RWPE2 (cell line): Measurements from ENCODE around the gene PRRC2A.

ENCODE experiments used
- ATAC-seq: fragments of 200-7000 bp; cut with Tn5 transposase; 3 replicates; pipeline ENCODE4 v1.9.1; 2021; ENCODE audit warnings: low read depth
- DNase-seq: peaks from one replicate; pipeline ENCODE4 v3.0.0-alpha.2; 2020; ENCODE audit warnings: low spot score
- H3K27ac ChIP-seq: fragments of 450-650 bp; 2 replicates; pipeline ENCODE4 v1.5.1; 2017; ENCODE audit warnings: mild to moderate bottlenecking; ENCODE audit not compliant: poor library complexity, severe bottlenecking
- H3K27me3 ChIP-seq: fragments of 250-450 bp; sonication (Bioruptor Pico); 2 replicates; pipeline ENCODE4 v1.5.1; 2021; ENCODE audit warnings: mild to moderate bottlenecking, moderate library complexity; ENCODE audit not compliant: insufficient read depth, poor library complexity, severe bottlenecking
- H3K36me3 ChIP-seq: fragments of 250-450 bp; sonication (Bioruptor Pico); 2 replicates; pipeline ENCODE4 v1.5.1; 2020; ENCODE audit warnings: low read depth, mild to moderate bottlenecking, moderate library complexity
- H3K4me1 ChIP-seq: fragments of 250-450 bp; sonication (Bioruptor Pico); 2 replicates; pipeline ENCODE4 v1.5.1; 2021; ENCODE audit warnings: mild to moderate bottlenecking, moderate library complexity; ENCODE audit not compliant: insufficient read depth, poor library complexity, severe bottlenecking
- H3K4me3 ChIP-seq: fragments of 250-450 bp; sonication (Bioruptor Pico); 2 replicates; pipeline ENCODE4 v1.5.1; 2021; ENCODE audit warnings: mild to moderate bottlenecking, moderate library complexity; ENCODE audit not compliant: severe bottlenecking
- H3K9me3 ChIP-seq: fragments of 250-450 bp; sonication (Bioruptor Pico); 2 replicates; pipeline ENCODE4 v1.5.1; 2021; ENCODE audit warnings: mild to moderate bottlenecking, moderate library complexity; ENCODE audit not compliant: severe bottlenecking
- CTCF ChIP-seq: fragments of 450-650 bp; IDR thresholded peaks from one replicate; pipeline ENCODE4 v1.5.1; 2017; ENCODE audit warnings: mild to moderate bottlenecking, moderate library complexity; ENCODE audit not compliant: poor library complexity, severe bottlenecking

The PRRC2A gene

GRCh38 chr6:31614075-31614619, 6.4 kb upstream of the PRRC2A start:
- H3K36me3 ChIP-seq = no peaks in the 10 kb centered on the region

GRCh38 chr6:31614684-31615578, 5.6 kb upstream of the PRRC2A start, which contains the start of gene AIF1:
Gene AIF1, plus strand, starts transcription at chr6:31615234. Its CDS starts 96 bp downstream, at chr6:31615330.
- Histone ChIP-seq H3K4me1 (peaks cover 3% of the 10 kb centered on the region), H3K27ac (no peak within 1 kb of the TSS), H3K27me3 (no peaks in the 10 kb centered on the region), H3K9me3 (no peaks in the 10 kb centered on the region), H3K36me3 (no peaks in the 10 kb centered on the region), H3K4me3 (no peak within 1 kb of the TSS)
- DNase-seq (no peak), ATAC-seq (no peak)
- TF ChIP-seq CTCF = no peak

More at GRCh38 chr6:31614075-31614619, 6.4 kb upstream of the PRRC2A start:
- no peaks in the 10 kb centered on the region for H3K9me3 ChIP-seq
- no peaks in the 10 kb centered on the region for H3K4me1 ChIP-seq
- DNase-seq = no peak
- no peak overlapping the region for H3K27ac ChIP-seq
- TF ChIP-seq CTCF = no peak
- no peak overlapping the region for H3K4me3 ChIP-seq
- ATAC-seq = no peak
- H3K27me3 ChIP-seq = no peaks in the 10 kb centered on the region

- Histone ChIP-seq H3K36me3 (no peaks in the 10 kb centered on the region), H3K27ac (no peak overlapping the region), H3K9me3 (no peaks in the 10 kb centered on the region), H3K27me3 (no peaks in the 10 kb centered on the region), H3K4me1 (peaks cover 3% of the 10 kb centered on the region), H3K4me3 (no peak overlapping the region)
- DNase-seq = no peak
- ATAC-seq = no peak
- no peak for TF ChIP-seq CTCF
These were observed 4.8 kb upstream of the PRRC2A start for GRCh38 chr6:31615748-31616147.

DNA sequence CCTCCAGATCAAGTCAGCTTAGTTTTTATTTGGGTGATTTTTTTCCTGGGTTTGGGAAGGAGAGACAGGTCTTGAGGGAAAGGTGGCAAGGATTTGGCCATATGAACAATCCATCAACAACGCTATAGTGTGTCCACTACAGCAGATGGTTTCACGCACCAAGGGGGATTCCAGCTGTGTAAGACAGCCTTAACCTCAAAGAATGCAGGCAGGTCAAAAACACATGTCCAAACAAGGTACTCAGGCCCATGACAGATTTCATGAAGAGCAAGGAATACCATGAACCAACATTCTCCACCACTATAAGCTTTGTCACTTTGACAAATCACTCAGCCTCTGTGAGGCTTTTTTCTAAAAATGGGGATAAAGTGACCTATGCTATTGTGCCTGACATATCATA, 3.5 kb upstream of the PRRC2A start:
- Histone ChIP-seq H3K27me3 (no peaks in the 10 kb centered on the region), H3K27ac (no peak overlapping the region), H3K36me3 (peaks cover 7% of the 10 kb centered on the region), H3K4me3 (no peak overlapping the region), H3K4me1 (peaks cover 4% of the 10 kb centered on the region), H3K9me3 (no peaks in the 10 kb centered on the region)
- ATAC-seq = no peak
- no peak for DNase-seq
- no peak for TF ChIP-seq CTCF
